PFSK-1 (cell line): ENCODE results near the gene NCAM1.

ENCODE experiments used
- FOXP2 ChIP-seq: optimal IDR thresholded peaks from 2 replicates; pipeline ENCODE3; 2011; ENCODE audit warnings: borderline replicate concordance, control low read depth, inconsistent platforms; ENCODE audit not compliant: insufficient read depth; ENCODE audit errors: extremely low read length, extremely low read depth
- POLR2AphosphoS5 ChIP-seq: IDR thresholded peaks from 2 replicates; pipeline ENCODE4 v1.6.1; 2012; ENCODE audit warnings: low read depth, mild to moderate bottlenecking, control low read depth, low read length, moderate library complexity
- SIN3A ChIP-seq: IDR thresholded peaks from 2 replicates; pipeline ENCODE4 v1.6.1; 2012; ENCODE audit warnings: mild to moderate bottlenecking, low read length, moderate library complexity, borderline replicate concordance; ENCODE audit not compliant: insufficient read depth
- TAF1 ChIP-seq: IDR thresholded peaks from 2 replicates; pipeline ENCODE4 v1.6.1; 2012; ENCODE audit warnings: low read length, control low read depth, borderline replicate concordance; ENCODE audit not compliant: insufficient read depth
- TF ChIP-seq, protein P1 (sequence below), 2 experiments: IDR thresholded peaks; 2 replicates each; pipeline versions ENCODE4 v1.6.1 to v1.8.0; 2011 to 2012; ENCODE audit warnings: low read depth in 2 of 2, low read length in 2 of 2, control low read depth in 1 of 2, inconsistent platforms in 1 of 2, mild to moderate bottlenecking in 1 of 2, moderate library complexity in 1 of 2; ENCODE audit not compliant: insufficient read depth in 1 of 2

DNA sequence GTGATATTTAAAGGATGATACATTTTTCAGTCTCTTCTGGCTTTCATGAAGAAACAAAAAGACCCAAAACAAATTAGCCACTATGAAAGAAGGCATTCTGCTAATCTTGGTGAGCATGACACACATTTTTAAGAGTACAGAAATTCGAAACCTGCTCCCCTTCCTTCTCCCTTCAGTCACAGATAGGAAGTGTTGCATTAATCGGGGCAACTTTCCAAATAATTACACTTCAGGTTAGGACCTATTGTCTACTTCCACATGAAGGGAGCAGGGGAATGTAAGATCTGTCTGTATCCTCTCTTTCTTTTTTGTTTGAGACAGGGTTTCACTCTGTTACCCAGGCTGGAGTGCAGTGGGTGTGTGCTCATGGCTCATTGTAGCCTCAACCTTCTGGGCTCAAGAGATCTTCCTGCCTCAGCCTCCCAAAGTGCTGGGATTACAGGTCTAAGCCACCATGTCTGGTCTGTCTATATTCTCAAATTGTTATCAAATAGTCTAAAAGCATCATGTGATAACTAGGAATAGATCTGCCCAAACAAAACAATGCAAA lies 45.8 kb downstream of the NCAM1 start:
- TF ChIP-seq FOXP2: no peak
- TF ChIP-seq POLR2AphosphoS5: no peak
- TF ChIP-seq TAF1: no peak
- TF ChIP-seq, protein P1, sequence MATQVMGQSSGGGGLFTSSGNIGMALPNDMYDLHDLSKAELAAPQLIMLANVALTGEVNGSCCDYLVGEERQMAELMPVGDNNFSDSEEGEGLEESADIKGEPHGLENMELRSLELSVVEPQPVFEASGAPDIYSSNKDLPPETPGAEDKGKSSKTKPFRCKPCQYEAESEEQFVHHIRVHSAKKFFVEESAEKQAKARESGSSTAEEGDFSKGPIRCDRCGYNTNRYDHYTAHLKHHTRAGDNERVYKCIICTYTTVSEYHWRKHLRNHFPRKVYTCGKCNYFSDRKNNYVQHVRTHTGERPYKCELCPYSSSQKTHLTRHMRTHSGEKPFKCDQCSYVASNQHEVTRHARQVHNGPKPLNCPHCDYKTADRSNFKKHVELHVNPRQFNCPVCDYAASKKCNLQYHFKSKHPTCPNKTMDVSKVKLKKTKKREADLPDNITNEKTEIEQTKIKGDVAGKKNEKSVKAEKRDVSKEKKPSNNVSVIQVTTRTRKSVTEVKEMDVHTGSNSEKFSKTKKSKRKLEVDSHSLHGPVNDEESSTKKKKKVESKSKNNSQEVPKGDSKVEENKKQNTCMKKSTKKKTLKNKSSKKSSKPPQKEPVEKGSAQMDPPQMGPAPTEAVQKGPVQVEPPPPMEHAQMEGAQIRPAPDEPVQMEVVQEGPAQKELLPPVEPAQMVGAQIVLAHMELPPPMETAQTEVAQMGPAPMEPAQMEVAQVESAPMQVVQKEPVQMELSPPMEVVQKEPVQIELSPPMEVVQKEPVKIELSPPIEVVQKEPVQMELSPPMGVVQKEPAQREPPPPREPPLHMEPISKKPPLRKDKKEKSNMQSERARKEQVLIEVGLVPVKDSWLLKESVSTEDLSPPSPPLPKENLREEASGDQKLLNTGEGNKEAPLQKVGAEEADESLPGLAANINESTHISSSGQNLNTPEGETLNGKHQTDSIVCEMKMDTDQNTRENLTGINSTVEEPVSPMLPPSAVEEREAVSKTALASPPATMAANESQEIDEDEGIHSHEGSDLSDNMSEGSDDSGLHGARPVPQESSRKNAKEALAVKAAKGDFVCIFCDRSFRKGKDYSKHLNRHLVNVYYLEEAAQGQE (IDR thresholded peaks at IDR 0.05; ENCODE audit: insufficient read depth in 1 of 2, low read depth in 2 of 2, low read length in 2 of 2): no peak
- TF ChIP-seq SIN3A: no peak
